ENCODE measurements around the gene ATP9B. TPM values are rescaled to one million over a fixed set of nuclear protein-coding genes. Genes with fewer than 3 reads are reported as not detected.

ATP9B gene
- total RNA-seq, 1 donor from 2014 or later, result 12.6 TPM

DNA sequence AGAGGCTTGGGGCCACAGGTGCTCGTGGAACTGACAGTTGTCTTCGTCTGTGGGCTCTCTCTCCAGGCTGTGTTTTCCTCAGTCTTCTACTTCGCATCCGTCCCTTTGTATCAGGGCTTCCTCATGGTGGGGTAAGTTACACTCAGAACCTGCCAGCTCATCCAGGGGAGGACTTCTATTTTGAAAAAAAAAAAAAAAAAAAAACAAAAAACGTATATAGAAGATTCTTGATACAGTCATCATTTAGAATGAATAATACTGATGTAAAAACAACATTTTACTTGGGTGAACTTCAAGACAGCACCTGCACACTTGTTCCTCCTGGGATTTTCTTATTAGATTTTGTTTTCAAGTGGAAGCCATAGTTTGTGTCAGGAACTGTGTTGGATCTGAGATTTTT lies 278.9 kb downstream of the ATP9B start:
- Mint-ChIP-seq H3K36me3 (ENCODE audit: low read depth, unreplicated experiment) (peaks cover 28% of the 10 kb centered on the region), H3K27ac (ENCODE audit: unreplicated experiment) (no peak overlapping the region), H3K4me3 (ENCODE audit: unreplicated experiment) (no peak overlapping the region), H3K9me3 (ENCODE audit: unreplicated experiment) (no peaks in the 10 kb centered on the region), H3K27me3 (ENCODE audit: low read depth, unreplicated experiment) (no peaks in the 10 kb centered on the region), H3K4me1 (ENCODE audit: low read depth, unreplicated experiment) (peaks cover 10% of the 10 kb centered on the region)
- H3K9me3 ChIP-seq (ENCODE audit: insufficient read depth, low read depth, low read length), result peaks cover 3% of the 10 kb centered on the region
- H3K9ac ChIP-seq (ENCODE audit: low read length), result no peak overlapping the region
- no peak for FAIRE-seq
- TF ChIP-seq, protein P1, sequence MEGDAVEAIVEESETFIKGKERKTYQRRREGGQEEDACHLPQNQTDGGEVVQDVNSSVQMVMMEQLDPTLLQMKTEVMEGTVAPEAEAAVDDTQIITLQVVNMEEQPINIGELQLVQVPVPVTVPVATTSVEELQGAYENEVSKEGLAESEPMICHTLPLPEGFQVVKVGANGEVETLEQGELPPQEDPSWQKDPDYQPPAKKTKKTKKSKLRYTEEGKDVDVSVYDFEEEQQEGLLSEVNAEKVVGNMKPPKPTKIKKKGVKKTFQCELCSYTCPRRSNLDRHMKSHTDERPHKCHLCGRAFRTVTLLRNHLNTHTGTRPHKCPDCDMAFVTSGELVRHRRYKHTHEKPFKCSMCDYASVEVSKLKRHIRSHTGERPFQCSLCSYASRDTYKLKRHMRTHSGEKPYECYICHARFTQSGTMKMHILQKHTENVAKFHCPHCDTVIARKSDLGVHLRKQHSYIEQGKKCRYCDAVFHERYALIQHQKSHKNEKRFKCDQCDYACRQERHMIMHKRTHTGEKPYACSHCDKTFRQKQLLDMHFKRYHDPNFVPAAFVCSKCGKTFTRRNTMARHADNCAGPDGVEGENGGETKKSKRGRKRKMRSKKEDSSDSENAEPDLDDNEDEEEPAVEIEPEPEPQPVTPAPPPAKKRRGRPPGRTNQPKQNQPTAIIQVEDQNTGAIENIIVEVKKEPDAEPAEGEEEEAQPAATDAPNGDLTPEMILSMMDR (IDR thresholded peaks at IDR 0.05; ENCODE audit: insufficient read depth, low read depth, low read length), result no peak
- no peak for TF ChIP-seq EZH2 (IDR thresholded peaks at IDR 0.05; ENCODE audit: insufficient read depth, low read length)
- H3K27me3 ChIP-seq (ENCODE audit: insufficient read depth, low read length), result no peaks in the 10 kb centered on the region
- no peak overlapping the region for H3K4me3 ChIP-seq (ENCODE audit: insufficient read depth, low read depth, low read length)
- peak; percentile 14 for DNase-seq (ENCODE audit: low read depth)
- no peak overlapping the region for H2AFZ ChIP-seq (ENCODE audit: low read depth, low read length)
- peaks cover 15% of the 10 kb centered on the region for H3K36me3 ChIP-seq (ENCODE audit: insufficient read depth, low read length)
- H3K4me2 ChIP-seq (ENCODE audit: low read length), result peak overlapping the region; percentile 50
- no peaks in the 10 kb centered on the region for H4K20me1 ChIP-seq (ENCODE audit: insufficient read depth, low read length)
- peaks cover 9% of the 10 kb centered on the region for H3K4me1 ChIP-seq (ENCODE audit: insufficient read depth, low read length)
- H3K79me2 ChIP-seq (ENCODE audit: insufficient read depth, low read length), result no peaks in the 10 kb centered on the region
- H3K27ac ChIP-seq (ENCODE audit: low read depth, low read length), result peak overlapping the region; percentile 26

- Histone ChIP-seq H3K9ac (ENCODE audit: low read length) (no peak overlapping the region), H3K27me3 (ENCODE audit: insufficient read depth, low read length) (no peaks in the 10 kb centered on the region), H4K20me1 (ENCODE audit: insufficient read depth, low read length) (no peaks in the 10 kb centered on the region), H3K4me3 (ENCODE audit: insufficient read depth, low read depth, low read length) (no peak overlapping the region), H3K4me1 (ENCODE audit: insufficient read depth, low read length) (peaks cover 9% of the 10 kb centered on the region), H3K9me3 (ENCODE audit: insufficient read depth, low read depth, low read length) (no peaks in the 10 kb centered on the region), H2AFZ (ENCODE audit: low read depth, low read length) (no peak overlapping the region), H3K36me3 (ENCODE audit: insufficient read depth, low read length) (peaks cover 3% of the 10 kb centered on the region), H3K27ac (ENCODE audit: low read depth, low read length) (no peak overlapping the region), H3K79me2 (ENCODE audit: insufficient read depth, low read length) (no peaks in the 10 kb centered on the region), H3K4me2 (ENCODE audit: low read length) (no peak overlapping the region)
- TF ChIP-seq, protein P1 (IDR thresholded peaks at IDR 0.05; ENCODE audit: insufficient read depth, low read depth, low read length), result no peak
- no peak for TF ChIP-seq EZH2 (IDR thresholded peaks at IDR 0.05; ENCODE audit: insufficient read depth, low read length)
- DNase-seq (ENCODE audit: low read depth) (no peak), FAIRE-seq (no peak)
- no peaks in the 10 kb centered on the region for H3K4me1 Mint-ChIP-seq (ENCODE audit: low read depth, unreplicated experiment)
- no peak overlapping the region for H3K27ac Mint-ChIP-seq (ENCODE audit: unreplicated experiment)
- no peaks in the 10 kb centered on the region for H3K27me3 Mint-ChIP-seq (ENCODE audit: low read depth, unreplicated experiment)
- no peak overlapping the region for H3K4me3 Mint-ChIP-seq (ENCODE audit: unreplicated experiment)
- no peaks in the 10 kb centered on the region for H3K9me3 Mint-ChIP-seq (ENCODE audit: unreplicated experiment)
- H3K36me3 Mint-ChIP-seq (ENCODE audit: low read depth, unreplicated experiment), result peaks cover 9% of the 10 kb centered on the region
These were observed 283.2 kb downstream of the ATP9B start for GRCh38 chr18:79352432-79352831.

DNA sequence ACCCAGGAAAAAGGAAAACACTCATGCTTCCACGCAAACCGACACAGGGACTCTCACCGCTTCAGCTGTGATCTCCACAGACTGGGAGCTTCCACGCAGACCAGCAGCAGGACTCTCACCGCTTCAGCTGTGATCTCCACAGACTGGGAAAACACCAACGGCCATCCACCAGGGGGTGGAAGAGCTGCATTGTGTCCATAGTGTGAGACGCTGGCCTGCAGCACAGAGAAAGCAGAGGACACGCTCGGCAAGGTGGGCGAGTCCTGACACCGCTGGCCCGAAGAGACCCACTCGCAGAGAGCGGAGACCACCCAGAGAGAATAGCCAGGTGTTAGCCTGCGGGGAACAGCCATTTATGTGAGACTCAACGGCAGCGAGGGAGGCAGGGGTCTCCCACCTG lies 284.1 kb downstream of the ATP9B start:
- peaks cover 3% of the 10 kb centered on the region for H3K4me1 ChIP-seq (ENCODE audit: insufficient read depth, low read length)
- no peaks in the 10 kb centered on the region for H3K9me3 Mint-ChIP-seq (ENCODE audit: unreplicated experiment)
- no peaks in the 10 kb centered on the region for H3K27me3 ChIP-seq (ENCODE audit: insufficient read depth, low read length)
- no peaks in the 10 kb centered on the region for H3K9me3 ChIP-seq (ENCODE audit: insufficient read depth, low read depth, low read length)
- TF ChIP-seq, protein P1 (IDR thresholded peaks at IDR 0.05; ENCODE audit: insufficient read depth, low read depth, low read length), result peak; percentile 6
- no peak for TF ChIP-seq EZH2 (IDR thresholded peaks at IDR 0.05; ENCODE audit: insufficient read depth, low read length)
- FAIRE-seq (no peak), DNase-seq (ENCODE audit: low read depth) (no peak)
- no peak overlapping the region for H3K4me2 ChIP-seq (ENCODE audit: low read length)
- no peak overlapping the region for H3K9ac ChIP-seq (ENCODE audit: low read length)
- H3K27me3 Mint-ChIP-seq (ENCODE audit: low read depth, unreplicated experiment), result no peaks in the 10 kb centered on the region
- no peak overlapping the region for H3K4me3 ChIP-seq (ENCODE audit: insufficient read depth, low read depth, low read length)
- H4K20me1 ChIP-seq (ENCODE audit: insufficient read depth, low read length), result no peaks in the 10 kb centered on the region
- no peaks in the 10 kb centered on the region for H3K79me2 ChIP-seq (ENCODE audit: insufficient read depth, low read length)
- no peak overlapping the region for H2AFZ ChIP-seq (ENCODE audit: low read depth, low read length)
- no peaks in the 10 kb centered on the region for H3K4me1 Mint-ChIP-seq (ENCODE audit: low read depth, unreplicated experiment)
- H3K36me3 ChIP-seq (ENCODE audit: insufficient read depth, low read length), result peaks cover 3% of the 10 kb centered on the region
- H3K4me3 Mint-ChIP-seq (ENCODE audit: unreplicated experiment), result no peak overlapping the region
- peaks cover 9% of the 10 kb centered on the region for H3K36me3 Mint-ChIP-seq (ENCODE audit: low read depth, unreplicated experiment)
- no peak overlapping the region for H3K27ac ChIP-seq (ENCODE audit: low read depth, low read length)
- H3K27ac Mint-ChIP-seq (ENCODE audit: unreplicated experiment), result no peak overlapping the region

All from astrocyte (in vitro differentiated cells and primary cell).